Sciatic nerve (tissue), 2 donors: Measurements from ENCODE around the gene SYT9. TPM values are rescaled to one million over a fixed set of nuclear protein-coding genes. Genes with fewer than 3 reads are reported as not detected.
A peak's percentile ranks its signal among the peaks of the same experiment; 100 is the strongest.

Source experiments
- ATAC-seq: fragments of 200-7000 bp; cut with Tn5 transposase; one replicate; pipeline ENCODE4 v1.9.1; 2020; ENCODE audit warnings: mild to moderate bottlenecking, moderate library complexity
- DNase-seq: peaks from one replicate; pipeline ENCODE4 v3.0.0-alpha.2; 2020; ENCODE audit warnings: low spot score
- intact Hi-C: fragments of 100-400 bp; cut with DNase I; formaldehyde crosslinking; loops from one replicate; pipeline ENCODE4 v1.14.2; 2022
- total RNA-seq: library from RNA; stranded (reverse); fragmentation: NEBNext Ultra II Directional; extraction: Animal tissue kit (Norgen Biotek cat#: 25700); gene quantifications from one replicate; pipeline ENCODE4 v1.2.1, GENCODE V29; 2021
- donor health status: DM: no; HTN: no; CAD: no.
- donor health status: DM: no; HTN: no; CAD: no.

The SYT9 gene, protein sequence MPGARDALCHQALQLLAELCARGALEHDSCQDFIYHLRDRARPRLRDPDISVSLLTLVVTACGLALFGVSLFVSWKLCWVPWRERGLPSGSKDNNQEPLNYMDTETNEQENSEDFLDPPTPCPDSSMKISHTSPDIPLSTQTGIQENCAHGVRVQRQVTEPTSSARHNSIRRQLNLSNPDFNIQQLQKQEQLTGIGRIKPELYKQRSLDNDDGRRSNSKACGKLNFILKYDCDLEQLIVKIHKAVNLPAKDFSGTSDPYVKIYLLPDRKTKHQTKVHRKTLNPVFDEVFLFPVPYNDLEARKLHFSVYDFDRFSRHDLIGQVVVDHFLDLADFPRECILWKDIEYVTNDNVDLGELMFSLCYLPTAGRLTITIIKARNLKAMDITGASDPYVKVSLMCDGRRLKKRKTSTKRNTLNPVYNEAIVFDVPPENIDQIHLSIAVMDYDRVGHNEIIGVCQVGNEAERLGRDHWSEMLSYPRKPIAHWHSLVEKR
- not detected for total RNA-seq

DNA sequence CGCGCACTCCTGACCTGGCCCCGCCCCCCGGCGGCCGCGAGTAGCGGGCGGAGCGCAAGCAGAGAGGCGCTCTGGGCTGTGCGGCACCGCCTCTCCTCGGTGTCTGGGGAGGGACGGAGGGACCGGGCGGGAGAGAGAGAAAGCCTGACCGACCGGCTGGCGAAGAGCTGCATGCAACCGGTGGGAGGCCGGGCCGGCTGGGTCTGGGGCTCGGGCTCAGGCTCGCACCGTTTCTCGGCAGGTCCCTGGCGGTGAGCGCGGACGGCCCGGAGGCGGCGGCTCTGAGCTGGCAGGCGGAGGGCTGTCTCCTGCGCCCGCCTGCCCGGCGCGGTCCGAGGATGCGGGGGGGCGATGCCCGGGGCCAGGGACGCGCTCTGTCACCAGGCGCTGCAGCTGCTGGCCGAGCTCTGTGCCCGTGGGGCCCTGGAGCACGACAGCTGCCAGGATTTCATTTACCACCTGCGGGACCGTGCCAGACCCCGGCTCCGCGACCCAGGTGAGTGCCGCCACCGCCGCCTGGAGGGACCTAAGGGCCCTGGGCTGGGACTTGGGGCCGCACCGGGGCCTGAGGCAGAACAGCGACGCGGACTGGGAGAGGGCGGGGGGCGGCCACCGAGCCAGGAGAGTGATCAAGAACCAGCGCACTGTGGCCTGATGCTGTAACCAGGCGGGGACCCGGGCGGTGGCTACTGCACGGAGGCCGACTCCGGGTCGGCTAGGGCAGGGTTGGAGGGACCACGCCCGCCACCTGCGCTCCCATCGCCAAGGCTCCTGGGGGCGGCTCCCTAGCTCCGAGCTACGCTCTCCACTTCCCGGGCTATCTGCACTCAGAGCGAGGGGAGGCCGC, at the start of gene SYT9:
Gene SYT9, plus strand, starts transcription at position 69 of the 847 bp plus-strand sequence. Its CDS starts 283 bp downstream, at position 352.
- DNase-seq (peak; percentile 54), ATAC-seq (peak; percentile 79)
- intact Hi-C loops, result no loop called here

DNA sequence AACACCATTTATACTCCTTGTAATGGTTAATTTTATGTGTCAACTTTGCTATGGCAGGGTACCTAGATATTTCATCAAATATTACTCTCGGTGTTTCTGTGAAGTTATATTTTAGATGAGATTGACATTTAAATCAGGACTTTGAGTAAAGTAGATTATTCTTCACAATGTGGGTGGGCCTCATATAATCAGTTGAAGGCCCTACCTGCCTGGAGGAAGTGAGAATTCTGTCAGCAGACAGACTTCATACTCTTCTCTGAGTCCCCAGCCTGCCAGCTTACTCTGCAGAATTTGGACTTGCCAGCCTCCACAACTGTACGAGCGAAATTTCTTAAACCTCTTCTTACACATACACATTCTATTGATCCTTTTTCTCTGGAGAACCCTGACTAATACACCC, 49.3 kb upstream of the SYT9 start:
- intact Hi-C loops, result no loop called here
- no peak for DNase-seq
- no peak for ATAC-seq

DNA sequence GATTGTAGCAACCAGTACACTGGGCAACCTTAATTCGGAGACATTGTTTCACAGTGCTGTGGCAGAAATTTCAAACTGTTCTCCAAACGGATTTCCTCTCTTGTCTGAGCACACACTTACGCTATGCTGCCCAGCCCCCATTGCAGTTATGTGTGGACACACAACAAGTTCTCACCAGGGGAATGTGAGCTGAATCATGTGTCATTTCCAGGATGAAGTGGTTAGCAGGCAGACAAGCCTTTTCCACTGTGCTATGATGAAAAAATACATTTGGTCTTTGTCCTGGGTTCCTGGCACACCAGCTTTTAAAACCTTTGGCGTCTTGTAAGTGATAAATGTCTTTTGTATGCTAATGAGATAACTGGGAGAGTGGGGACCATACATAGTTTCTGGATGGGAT, 46.9 kb upstream of the SYT9 start:
- DNase-seq, result no peak
- intact Hi-C loops, result no loop called here

DNA sequence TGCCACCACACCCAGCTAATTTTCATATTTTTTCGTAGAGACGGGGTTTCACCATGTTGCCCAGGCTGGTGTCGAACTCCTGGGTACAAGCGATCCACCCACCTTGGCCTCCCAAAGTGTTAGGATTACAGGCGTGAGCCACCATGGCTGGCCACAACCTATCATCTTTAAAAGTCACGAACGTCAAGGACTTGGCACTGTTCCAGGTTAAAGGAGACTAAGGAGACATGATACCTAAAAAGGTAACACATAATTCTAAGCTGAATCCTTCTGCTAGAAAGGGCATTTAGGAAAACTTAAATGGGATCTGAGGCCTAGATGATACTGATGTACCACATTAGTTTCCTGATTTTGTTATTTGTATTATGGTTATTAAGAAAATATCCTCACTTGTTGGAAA, 43.3 kb upstream of the SYT9 start:
- intact Hi-C loops, result no loop called here
- ATAC-seq, result no peak
- no peak for DNase-seq

More for the DNA sequence above, 46.9 kb upstream of the SYT9 start:
- no peak for ATAC-seq

DNA sequence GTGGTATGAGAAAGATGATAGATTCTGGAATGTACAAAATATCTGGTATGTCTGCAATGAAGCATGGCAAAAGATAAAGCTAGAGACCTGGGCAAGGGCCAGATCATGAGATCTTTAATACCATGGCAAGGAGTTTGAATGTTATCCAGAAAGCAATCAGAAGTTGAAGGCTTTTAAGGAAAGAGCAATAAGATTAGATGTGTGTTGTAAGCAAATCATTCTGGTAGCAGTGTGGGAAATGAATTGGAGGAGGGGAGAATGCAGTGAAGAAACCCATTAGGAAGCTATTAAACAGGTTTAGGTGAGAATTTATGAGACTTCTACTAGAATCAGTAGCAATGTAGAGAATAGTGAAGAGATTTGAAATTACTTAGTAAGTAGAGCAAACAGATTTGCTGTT, 32.2 kb upstream of the SYT9 start:
- DNase-seq (no peak), ATAC-seq (no peak)
- intact Hi-C loops, result no loop called here

DNA sequence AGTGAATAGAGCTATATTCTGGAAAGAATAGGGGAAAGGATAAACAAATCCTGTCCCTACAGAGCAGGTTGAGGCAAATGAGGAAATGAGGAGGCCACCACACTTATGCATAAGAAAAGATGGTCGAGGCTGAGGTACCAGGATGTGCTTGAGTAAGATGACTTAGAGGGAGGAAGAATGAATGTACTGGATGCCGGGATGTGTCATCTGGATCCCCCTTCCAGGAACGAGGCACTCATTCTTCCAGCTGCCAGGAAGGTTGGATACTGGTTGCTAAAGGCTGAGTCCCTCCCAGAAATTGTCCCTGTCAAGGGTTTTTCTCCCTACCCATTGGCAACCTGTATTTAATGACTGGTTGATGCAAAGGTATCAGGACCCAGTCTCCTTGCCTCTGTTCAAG, 31.1 kb upstream of the SYT9 start:
- intact Hi-C loops, result no loop called here
- ATAC-seq, result no peak

DNA sequence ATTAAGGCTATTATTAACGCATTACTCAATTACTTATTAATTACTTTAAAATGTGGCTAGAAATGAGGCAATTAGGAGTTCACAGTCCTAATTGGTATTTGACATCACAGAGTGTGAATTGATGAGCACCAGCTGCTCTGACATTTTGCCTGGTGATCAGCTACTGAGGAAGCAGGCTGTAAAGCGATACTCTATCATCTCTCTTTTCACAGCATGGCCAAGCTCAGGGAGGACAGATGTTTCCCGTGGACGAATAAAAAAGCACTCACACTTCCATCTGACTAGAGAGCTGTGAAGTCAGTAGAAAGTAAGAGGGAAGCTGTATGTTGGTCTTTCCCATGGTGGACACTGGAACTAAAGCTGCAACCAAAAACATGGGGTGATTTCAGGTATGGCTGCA, 29.1 kb upstream of the SYT9 start:
- ATAC-seq (no peak), DNase-seq (no peak)
- intact Hi-C loops, result no loop called here

More for the DNA sequence above, 31.1 kb upstream of the SYT9 start:
- DNase-seq, result no peak

DNA sequence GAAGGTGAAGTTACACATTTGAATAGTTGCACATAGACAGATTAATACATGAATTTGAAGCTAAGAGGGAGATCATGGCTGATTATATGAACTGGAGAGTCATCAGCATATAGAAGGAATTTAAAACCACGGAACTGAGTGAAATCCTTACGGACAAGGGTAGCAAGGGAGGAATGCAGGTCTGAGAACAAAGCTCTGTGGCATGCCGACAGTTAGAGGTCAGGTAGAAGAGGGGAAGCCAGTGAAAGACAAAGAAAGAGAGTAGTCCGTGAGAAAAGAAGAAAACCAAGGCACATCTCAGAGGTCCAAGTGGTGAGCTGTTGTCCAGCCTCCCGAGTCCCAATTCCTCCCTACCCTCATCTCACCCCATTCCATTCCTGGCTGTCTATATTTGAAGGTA, 11.8 kb upstream of the SYT9 start:
- intact Hi-C loops, result loop anchor here (2.0 kb wide), 1 partner anchor 49 kb away; no protein-coding TSS in a partner anchor
- no peak for DNase-seq
- ATAC-seq, result no peak

DNA sequence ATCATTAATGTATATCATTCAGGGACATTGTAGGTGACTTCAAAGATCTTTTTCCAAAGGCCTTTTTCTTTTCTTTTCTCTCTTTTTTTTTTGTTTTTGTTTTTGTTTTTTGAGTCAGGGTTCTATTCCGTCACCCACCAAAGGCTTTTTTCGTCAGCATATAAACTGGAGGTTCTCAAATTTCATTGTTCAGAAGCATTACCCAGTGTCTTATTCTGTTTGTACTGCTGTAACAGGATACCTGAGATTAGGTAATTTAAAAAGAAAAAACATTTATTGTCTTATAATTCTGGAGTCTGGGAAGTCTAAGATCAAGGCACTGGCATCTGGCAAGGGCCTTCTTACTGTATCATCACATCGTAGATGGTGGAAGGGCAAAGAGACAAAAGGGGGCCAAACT, 6.4 kb upstream of the SYT9 start:
- no peak for ATAC-seq
- intact Hi-C loops, result no loop called here

DNA sequence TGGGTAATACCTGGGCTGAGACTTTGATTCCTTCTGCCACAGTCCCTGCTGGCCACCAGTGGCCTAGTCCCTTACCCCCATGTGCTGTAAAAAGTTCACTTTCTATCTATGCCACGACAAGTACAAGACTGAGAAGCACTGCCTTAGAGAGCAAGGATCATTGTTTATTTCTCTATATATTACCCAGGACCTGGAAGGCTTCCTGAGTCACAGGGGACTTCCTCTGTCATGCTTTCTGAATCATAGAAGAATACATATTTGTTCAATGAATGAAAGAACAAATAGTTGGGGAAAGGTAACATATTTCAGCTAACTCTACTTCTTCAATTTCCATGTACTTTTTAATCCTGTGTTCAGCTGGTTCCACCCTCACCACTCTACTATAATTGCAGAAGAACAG, 5.5 kb upstream of the SYT9 start:
- intact Hi-C loops, result no loop called here
- DNase-seq, result no peak
- no peak for ATAC-seq

More for the DNA sequence above, 6.4 kb upstream of the SYT9 start:
- DNase-seq, result no peak

DNA sequence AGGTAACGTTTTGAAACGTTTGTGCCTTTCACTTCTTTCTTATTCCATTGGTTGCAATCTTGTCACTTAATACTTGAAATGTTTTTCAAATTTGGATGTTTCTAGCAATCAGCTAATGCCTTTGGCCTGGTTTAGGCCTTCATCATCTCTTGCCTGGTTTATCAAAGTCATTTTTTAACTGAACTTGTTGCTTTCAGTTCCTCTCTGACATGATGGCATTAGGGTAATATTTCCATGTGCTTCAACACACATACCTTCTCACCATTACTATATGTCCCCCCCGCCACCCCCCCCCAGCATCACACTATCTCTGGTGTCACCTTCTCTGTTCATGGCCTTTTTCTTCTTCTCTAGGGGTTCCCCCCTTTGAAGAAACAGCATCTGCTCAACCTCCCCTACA, 1.5 kb upstream of the SYT9 start:
- intact Hi-C loops, result no loop called here
- no peak for DNase-seq
- no peak for ATAC-seq

DNA sequence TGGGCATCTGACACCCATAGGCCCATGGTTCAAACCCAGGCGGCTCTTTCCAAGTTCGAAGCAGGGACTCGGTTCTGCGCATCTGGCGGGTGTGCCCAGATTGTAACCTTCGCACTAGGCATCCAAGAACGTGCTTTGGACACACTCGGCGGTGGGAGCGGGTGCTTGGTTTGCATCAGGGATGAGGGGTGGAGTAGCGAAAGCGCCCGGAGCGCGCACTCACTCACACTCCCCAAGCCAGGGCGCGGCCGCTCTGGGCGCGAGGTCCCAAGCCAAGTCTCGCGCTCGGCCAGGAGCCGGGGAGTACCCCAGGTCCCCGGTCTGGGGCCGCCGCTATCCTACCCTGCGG, 243 bp upstream of the SYT9 start:
- peak; percentile 19 for ATAC-seq
- no peak for DNase-seq
- intact Hi-C loops, result no loop called here

DNA sequence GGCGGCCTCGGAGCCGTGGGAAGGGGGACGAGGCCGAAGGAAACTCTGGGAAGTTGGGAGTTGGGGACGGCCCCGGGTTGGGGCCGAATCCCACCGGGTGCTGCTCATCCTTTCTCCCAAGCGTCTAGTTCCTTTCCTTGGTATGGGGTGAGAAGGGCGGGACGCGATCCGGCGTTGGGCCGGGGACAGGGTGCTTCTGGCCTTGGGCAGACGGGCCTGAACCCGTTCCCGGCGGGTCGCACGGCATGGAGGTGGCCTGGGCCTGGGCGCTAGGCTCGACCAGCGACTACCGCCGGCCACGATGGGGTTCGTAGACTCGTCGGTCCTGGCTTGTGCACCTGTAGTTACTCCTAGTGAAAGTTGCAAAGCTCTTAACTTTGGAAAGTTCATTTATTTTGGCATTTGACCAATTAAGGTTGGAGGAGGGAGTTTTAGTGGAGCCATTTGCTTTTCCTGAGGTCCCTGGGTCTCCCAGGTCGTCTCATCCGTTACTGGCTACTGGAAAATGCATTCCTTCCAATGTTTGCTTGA, 1.0 kb downstream of the SYT9 start:
- intact Hi-C loops, result no loop called here
- ATAC-seq (peak; percentile 20), DNase-seq (peak; percentile 51)

DNA sequence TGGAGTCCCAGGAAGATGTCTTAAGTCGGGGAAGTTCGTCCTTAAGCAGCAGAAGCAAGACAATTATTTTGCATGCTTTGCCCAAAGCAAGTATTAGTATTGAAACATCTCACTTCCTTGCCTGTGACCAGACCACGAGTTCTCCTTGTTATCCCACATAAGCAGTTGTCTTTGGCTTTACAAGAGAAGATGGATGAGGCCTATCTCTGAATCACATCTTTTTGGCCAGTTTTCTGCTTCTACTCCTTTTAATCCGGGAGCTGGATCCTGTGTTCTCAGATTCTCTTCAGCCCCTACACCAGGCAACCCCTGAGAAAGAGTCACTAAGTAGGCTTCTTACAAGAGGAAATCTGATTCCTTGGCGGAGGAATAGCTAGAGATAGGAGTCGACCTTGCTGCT, 2.1 kb downstream of the SYT9 start:
- ATAC-seq (no peak), DNase-seq (no peak)
- intact Hi-C loops, result no loop called here

DNA sequence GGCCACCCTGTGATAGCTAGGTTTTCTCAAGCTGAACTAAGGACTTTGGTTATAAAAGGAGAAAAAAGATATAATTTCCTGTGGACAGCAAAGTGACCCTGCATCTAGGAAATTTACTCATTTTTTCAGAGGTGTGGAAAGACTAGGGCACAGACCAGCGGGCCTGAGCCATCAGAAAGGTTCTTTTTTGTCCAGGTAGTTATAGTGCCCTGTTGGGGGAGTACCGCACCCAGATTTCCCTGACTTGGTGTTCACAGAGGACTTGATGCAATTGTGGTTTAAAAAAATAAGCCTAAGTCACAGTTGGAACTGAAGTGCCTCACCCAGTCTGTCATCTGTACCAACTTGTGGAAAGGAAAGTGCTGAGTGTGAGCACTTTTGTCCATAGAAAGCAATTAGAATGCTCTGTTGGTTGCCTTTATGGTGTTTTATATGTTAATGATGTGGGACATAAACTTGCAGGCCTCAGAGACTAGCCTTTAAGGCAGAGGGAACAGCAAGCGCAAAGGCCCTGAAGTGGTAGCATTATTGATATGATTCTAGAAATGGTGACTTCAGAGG, 3.1 kb downstream of the SYT9 start:
- DNase-seq, result no peak

DNA sequence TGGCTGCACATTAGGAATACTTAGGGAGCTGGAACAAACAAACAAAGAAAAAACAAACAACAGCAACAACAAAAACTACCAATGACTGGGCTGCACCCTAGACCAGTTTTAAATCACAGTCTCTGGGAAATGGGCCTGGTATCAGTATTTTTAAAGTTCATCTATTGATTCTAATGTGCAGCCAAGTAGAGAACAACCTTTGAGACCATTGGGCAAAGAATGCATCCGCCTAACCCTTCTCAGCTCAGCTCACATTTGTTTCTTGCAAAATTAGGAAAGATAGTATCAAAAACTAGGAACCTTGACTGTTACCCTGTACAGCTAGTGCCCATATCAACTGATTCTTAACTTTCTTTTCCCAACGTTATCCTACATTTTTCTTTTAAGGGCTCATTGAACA, 5.2 kb downstream of the SYT9 start:
- ATAC-seq (no peak), DNase-seq (no peak)
- intact Hi-C loops, result no loop called here

More for the DNA sequence above, 3.1 kb downstream of the SYT9 start:
- ATAC-seq, result no peak
- intact Hi-C loops, result no loop called here

DNA sequence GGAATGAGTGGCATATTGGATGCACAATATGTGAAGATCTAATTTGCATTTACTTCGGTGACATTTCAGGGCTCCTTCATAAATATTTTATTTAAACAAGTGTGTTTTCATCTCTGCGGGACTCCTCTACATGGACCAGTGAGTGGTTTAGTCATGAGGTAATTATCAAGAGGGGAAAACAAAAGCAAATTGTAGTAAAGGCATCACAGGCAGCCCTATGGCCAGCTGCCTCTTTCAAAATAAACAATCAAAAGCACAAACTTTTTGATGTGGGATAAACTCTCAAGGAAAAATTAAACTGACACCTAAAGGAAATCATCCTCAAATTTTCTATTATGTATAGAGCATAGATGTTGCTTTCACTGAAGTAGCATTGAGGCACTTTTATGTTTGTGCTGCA, 6.0 kb downstream of the SYT9 start:
- DNase-seq (no peak), ATAC-seq (no peak)
- intact Hi-C loops, result no loop called here

DNA sequence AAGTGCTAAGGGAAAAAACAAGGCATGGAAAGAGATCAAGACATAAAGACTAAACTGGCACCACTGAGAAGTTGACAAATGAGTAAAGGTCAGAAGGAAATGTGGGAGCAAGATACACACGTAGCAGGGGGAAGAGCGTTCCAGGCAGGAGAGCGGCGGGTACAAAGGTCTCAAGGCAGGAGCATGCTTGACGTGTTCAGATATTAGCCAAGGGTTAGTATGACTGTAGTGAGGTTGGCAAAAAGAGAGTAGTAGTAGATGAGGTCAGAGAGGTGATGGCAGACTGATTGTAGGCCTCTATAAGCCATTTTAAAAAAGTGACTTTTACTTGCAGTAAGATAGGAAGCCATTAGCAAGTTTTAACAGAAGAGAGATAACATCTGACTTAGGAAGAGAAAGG, 9.9 kb downstream of the SYT9 start:
- no peak for ATAC-seq
- DNase-seq, result no peak
- intact Hi-C loops, result no loop called here

DNA sequence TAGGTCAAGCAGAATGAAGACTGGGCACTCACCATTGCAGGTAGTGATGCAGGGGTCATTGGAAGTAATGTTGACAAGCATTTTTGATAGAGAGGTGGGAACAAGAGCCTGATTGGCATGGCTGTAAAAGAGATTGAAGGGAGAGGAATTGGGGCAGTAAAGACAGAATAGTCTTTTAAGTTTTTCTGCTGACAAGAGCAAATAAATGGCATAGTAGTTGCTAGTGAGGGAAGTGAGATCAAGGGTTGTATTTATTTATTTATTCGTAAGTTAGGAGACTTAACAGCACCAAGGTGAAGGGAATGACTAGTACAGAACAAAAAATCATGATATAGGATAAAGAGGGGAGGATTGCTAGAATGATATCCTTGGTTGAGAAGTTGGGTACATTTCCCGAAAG, 11.0 kb downstream of the SYT9 start:
- intact Hi-C loops, result no loop called here
- no peak for DNase-seq
- no peak for ATAC-seq

DNA sequence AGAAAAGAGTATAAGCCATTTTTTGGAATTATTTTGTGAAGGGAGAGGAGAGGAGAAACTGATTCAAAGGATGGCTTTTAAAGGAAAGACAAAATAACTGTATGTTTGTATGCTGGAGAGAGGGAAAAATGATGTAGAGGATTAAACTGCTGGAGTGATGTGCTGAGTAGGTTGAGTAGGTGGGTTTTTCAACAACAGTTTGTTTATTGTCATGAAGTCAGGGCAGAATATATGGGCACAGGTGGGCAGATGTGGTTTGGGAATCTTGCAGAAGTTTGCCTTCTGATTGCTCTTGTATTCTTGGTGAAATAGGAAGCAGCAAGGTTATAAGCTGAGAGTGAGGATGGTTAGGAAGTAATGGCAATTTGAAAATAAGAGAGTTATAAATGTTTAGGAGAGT, 12.1 kb downstream of the SYT9 start:
- intact Hi-C loops, result no loop called here
- ATAC-seq (no peak), DNase-seq (no peak)
